ENCODE data around the gene OR5AK2.
"Not testable (repeated sequence)": the region's sequence is repeated elsewhere in the genome, so short reads cannot be mapped to it uniquely, and the experiment has no call there.

Gene OR5AK2, protein sequence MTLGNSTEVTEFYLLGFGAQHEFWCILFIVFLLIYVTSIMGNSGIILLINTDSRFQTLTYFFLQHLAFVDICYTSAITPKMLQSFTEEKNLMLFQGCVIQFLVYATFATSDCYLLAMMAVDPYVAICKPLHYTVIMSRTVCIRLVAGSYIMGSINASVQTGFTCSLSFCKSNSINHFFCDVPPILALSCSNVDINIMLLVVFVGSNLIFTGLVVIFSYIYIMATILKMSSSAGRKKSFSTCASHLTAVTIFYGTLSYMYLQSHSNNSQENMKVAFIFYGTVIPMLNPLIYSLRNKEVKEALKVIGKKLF

DNA sequence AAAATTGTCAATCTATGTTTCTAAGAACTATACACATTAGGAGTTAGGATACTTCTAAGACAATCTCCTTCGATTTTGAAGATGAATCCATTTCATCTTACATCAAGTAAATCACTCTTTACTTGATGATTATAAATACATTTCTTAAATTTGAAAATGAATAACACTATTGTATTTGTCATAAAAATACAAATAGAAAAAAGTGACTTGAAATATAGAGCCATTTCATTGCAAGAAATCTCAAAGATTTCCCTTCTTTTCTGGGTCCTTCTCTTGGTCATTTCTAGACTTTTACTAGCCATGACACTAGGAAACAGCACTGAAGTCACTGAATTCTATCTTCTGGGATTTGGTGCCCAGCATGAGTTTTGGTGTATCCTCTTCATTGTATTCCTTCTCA lies at the start of gene OR5AK2:
TSS of gene OR5AK2 (plus strand) at position 301 of the 400 bp plus-strand sequence. CDS start at position 301, 0 bp downstream.
- DNase-seq (ENCODE audit: low read depth in 1 of 2, low spot score in 1 of 2), result no peak

DNA sequence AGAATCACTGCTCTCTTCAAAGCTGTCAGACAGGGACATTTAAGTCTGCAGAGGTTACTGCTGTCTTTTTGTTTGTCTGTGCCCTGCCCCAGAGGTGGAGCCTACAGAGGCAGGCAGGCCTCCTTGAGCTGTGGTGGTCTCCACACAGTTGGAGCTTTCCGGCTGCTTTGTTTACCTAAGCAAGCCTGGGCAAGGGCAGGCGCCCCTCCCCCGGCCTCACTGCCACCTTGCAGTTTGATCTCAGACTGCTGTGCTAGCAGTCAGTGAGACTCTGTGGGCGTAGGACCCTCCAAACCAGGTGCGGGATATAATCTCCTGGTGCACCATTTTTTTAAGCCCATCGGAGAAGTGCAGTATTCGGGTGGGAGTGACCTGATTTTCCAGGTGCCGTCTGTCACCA lies 43.2 kb upstream of the OR5AK2 start:
- DNase-seq (ENCODE audit: low read depth in 1 of 2, low spot score in 1 of 2), result not testable (repeated sequence)

DNA sequence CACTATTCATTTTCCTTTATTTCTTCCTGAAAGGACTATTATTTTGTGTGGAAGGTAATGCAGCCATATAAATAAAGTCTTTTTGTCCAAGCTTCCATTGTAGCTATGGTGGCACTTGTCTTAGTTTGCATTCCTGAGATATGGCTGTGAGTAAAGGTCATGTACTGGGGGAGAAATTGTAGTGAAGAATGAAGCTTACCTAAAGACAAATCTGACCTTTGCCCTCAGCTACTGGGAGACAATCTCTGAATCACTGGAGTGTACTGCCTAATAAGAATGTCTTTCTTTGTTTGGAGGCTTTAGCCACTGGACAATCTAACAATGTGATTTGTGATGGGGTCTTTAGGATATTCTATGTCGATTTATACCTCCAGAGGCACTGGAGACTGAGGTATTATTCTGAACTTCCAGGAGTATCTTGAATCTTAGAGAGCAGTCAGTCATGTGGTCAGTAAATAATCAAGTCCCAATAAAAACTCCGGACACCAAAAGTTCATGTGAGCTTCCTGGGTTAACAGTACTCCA lies 39.7 kb upstream of the OR5AK2 start:
- DNase-seq (ENCODE audit: low read depth in 1 of 2, low spot score in 1 of 2), result no peak

DNA sequence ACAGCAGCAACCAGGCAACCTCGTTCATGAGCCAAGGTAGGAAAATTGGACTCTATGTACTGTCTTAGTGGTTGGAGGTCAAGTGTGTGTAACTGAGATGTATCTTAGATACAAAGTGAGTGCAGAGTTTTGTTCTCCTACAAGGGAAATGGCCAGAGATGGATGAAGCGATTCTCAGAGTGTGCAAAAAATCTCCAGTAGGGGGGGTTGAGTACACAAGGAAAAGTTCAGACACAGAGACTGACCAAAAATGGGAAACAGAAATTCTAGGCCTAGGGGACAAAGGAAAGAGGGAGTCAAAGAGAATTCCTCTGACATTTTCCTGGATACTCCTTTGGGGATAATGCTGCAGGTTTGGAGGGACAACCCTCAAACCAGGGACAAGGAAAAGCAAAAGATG lies 38.2 kb upstream of the OR5AK2 start:
- DNase-seq (ENCODE audit: low read depth in 1 of 2, low spot score in 1 of 2), result no peak

DNA sequence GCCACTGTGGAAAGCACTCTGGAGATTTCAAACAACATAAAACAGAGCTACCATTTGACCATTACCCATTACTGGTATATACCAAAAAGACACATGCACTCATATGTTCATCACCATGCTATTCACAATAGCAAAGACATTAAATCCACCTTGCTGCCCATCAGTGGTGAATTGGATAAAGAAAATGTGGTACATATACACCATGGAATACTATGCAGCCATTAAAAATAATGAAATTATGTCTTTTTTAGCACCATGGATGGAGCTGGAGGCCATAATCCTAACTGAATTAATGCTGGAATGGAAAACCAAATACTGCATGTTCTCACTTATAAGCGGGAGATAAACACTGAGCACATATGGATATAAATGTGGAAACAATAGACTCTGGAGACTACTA lies 34.8 kb upstream of the OR5AK2 start:
- not testable (repeated sequence) for DNase-seq (ENCODE audit: low read depth in 1 of 2, low spot score in 1 of 2)

DNA sequence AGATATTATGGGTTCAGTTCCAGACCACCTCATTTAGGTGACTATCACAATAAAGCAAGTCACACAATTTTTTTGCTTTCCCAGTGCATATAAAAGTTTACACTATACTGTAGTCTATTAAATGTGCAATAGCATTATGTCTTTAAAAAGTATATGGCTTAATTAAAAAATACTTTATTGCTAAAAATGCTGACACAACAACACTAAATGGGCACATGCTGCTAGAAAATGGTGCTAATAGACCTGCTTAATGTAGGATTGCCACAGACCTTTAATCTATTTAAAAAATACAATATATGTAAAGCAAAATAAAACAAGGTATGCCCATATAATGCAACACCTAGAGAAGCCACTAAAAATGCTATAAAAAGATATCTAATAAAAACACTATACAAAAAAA lies 27.1 kb upstream of the OR5AK2 start:
- no peak for DNase-seq (ENCODE audit: low read depth in 1 of 2, low spot score in 1 of 2)

DNA sequence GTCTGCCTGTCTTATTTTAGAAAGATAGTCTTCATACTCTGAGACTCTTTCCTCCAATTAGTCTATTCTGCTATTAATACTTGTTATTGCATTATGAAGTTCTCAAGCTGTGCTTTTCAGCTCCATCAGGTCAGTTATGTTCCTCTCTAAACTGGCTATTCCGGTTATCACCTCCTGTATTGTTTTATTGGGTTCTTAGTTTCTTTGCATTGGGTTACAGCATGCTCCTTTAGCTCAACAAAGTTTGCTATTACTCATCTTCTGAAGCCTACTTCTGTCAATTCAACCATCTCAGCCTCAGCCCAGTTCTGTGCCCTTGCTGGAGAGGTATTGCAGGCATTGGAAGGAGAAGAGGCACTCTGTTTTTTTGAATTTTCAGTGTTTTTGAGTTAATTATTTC lies 21.0 kb upstream of the OR5AK2 start:
- no peak for DNase-seq (ENCODE audit: low read depth in 1 of 2, low spot score in 1 of 2)

DNA sequence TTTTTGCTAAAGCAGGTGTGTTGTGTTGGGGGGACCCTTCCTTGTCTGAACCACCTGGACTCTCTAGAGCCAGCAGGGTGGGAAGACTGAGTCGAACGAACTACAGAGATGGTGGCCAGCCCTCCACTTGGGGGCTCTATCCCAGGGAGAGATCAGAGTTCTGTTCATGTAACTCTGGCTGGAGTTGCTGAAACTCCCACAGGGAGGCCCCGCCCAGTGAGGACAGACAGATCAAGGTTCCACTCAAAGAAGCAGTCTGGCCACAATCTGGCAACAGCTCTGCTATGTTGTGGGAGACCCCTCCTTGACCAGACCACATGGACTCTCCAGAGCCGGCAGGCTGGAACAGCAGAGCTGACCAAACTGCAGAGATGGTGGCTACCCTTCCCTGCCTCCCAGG lies 20.2 kb upstream of the OR5AK2 start:
- DNase-seq (ENCODE audit: low read depth in 1 of 2, low spot score in 1 of 2), result no peak

DNA sequence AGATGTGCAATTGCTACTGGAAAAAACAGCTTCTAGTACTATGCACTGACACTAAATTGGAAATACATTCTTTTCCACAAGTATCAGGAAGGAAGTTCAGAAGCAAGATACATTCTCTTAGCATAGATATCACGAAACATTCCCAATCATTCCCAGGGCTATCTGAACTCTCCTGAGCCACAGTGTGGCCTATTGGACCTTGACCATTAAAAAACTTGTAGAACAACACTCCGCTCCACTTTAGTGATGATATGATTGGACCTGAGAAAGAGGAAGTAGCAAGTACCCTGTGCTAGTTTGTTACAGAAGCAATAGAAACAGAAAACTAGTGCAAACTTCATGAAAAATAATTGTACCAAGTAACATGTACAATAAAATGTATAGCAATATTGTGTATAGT lies 11.4 kb upstream of the OR5AK2 start:
- no peak for DNase-seq (ENCODE audit: low read depth in 1 of 2, low spot score in 1 of 2)

DNA sequence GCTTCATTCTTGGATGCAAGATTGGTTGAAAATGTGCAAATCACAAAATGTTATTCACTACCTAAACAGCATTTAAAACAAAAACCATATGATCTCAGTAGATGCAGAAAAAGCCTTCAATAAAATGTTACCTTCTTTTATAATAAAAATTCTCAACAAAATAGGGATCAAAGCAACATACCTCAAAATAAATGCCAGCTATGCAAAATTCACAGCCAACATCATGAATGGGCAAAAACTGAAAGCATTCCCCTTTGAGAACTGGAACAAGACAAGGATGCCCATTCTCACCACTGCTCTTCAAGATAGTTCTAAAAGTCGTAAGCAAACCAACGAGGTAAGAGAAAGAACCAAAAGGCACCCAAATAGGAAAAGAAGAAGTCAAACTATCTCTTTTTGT lies 2.0 kb downstream of the OR5AK2 start:
- no peak for DNase-seq (ENCODE audit: low read depth in 1 of 2, low spot score in 1 of 2)

DNA sequence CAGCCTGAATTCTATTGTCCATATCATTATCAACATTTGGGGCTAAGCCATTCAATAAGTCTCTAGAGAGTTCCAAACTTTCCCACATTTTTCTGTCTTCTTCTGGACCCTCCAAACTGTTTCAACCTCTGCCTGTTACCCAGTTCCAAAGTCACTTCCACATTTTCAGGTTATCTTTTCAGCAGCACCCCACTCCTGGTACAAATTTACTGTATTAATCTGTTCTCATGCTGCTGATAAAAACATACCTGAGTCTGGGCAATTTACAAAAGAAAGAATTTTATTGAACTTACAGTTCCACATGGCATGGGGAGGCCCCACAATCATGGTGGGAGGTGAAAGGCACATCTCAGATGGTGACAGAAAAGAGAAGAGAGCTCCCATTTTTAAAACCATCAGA lies 5.8 kb downstream of the OR5AK2 start:
- DNase-seq (ENCODE audit: low read depth in 1 of 2, low spot score in 1 of 2), result no peak

DNA sequence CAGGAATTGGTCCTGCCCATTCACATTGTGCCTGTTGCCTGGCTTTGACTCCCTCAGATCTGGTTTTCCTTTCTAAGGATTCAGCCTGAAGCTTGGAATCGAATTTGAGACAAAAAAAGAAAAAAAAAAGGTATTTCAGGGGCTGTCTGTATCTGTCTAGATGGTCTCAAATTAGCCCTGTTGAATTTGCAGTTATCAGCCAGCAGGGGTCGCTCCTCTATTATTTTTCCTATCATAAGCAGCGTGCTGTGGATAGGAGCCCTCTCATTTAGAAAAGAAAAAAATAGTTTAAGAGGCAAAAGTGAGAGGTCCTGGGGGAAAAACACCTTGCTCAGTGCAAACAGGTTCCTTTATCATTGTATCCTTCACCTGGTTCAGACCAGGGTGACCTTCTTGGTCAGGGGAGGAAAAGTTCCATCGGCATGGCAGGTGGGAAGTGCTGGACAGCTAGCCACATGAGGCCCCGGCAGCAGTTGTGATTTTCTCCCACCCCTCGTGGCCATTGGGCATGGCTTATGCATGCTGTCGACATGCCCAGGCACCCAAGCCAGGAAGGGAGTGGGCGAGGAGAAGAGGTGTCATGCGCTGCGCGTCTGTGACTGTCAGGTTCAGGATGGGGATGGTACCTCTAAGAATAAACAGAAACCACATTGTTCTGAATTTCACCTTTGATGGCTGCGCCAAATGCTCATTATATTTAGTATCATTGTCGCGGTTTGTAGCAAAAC lies 13.1 kb downstream of the OR5AK2 start:
- DNase-seq (ENCODE audit: low read depth in 1 of 2, low spot score in 1 of 2), result no peak

DNA sequence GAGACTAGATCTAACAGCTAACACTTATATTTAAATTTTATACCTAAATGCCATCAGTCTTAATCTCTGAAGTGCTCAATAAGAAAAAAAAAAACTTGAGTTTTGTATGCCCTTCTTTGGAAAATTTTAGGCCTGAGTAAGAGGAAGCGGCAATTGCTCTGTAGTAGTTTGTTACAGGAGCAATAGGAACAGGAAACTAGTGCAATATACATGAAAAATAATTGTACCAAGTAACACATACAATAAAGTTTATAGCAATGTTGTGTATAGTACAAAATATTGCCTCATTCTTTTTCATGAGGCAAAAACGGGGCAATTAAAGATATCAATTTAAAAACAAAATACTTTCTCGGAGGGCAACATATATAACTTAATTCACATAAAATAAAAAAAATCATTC lies 19.7 kb downstream of the OR5AK2 start:
- no peak for DNase-seq (ENCODE audit: low read depth in 1 of 2, low spot score in 1 of 2)

DNA sequence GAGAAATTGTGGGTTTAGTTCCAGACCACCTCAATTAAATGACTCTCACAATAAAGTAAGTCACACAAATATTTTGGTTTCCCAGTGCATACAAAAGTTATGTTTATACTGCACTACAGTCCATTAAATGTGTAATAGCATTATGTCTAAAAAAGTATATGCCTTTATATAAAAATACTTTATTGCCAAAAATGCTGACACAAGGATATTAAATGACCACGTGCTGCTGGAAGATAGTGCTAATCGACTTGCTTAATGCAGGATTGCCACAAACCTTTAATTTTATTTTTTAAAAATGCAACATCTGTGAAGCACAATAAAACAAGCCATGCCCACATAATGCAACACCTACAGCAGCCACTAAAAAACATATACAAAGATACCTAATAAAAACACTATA lies 27.0 kb downstream of the OR5AK2 start:
- DNase-seq (ENCODE audit: low read depth in 1 of 2, low spot score in 1 of 2), result no peak

DNA sequence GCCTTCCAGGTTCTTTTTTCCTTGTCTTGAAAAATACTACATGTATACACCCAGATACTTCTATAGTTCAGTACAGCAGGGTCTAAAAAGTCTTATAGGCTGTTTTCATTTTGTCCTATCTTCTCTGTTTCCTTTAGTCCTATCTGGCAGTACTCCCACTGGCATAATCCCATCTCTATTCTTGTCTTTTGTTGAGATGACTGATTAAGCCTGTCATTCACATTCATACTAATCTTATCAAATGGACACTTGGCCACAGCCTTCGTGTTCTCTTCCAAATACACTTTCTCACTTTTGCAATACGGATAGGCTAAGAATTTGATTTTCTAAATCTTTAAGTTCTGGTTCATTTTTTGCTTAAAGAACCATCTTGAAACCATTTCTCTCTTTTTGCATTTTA lies 42.8 kb downstream of the OR5AK2 start:
- DNase-seq (ENCODE audit: low read depth in 1 of 2, low spot score in 1 of 2), result no peak

Measured in stimulated activated CD4-positive, alpha-beta T cell treated with anti-CD3 and anti-CD28 coated beads, Interleukin-15, amount 100 ng/mL, for 1 hour (primary cell).